HG03196 (cell line): ENCODE measurements around the gene ELMOD3.
"Not testable (repeated sequence)": the region's sequence is repeated elsewhere in the genome, so short reads cannot be mapped to it uniquely, and the experiment has no call there.

Experiments
- ATAC-seq: cut with Tn5 transposase; IDR thresholded peaks from one replicate; pipeline ENCODE4 v1.9.1; 2021; ENCODE audit not compliant: unreplicated experiment

ELMOD3 gene

GRCh38 chr2:85400541-85401463, 46.2 kb downstream of the ELMOD3 start:
- ATAC-seq, result no peak

- ATAC-seq, result no peak
Observed at GRCh38 chr2:85401464-85401805, 46.9 kb downstream of the ELMOD3 start.

- ATAC-seq, result no peak
Observed at GRCh38 chr2:85401844-85402243, 47.3 kb downstream of the ELMOD3 start.

GRCh38 chr2:85405201-85406059, 50.9 kb downstream of the ELMOD3 start:
- ATAC-seq, result peak; percentile 64

GRCh38 chr2:85409845-85410583, 55.4 kb downstream of the ELMOD3 start, which contains the start of gene CAPG:
Gene CAPG, minus strand, starts transcription at chr2:85410366. Its CDS starts 8,221 bp downstream, at chr2:85402145.
- ATAC-seq, result peak; percentile 38

- no peak for ATAC-seq
Observed at GRCh38 chr2:85410584-85411404, 56.2 kb downstream of the ELMOD3 start.

- ATAC-seq, result no peak
Observed at GRCh38 chr2:85411405-85411748, 56.8 kb downstream of the ELMOD3 start.

- no peak for ATAC-seq
Observed at GRCh38 chr2:85413592-85414420, 59.2 kb downstream of the ELMOD3 start.

- ATAC-seq, result not testable (repeated sequence)
Observed at GRCh38 chr2:85414421-85414759, 59.8 kb downstream of the ELMOD3 start.

GRCh38 chr2:85414761-85415553, 60.4 kb downstream of the ELMOD3 start:
- no peak for ATAC-seq

GRCh38 chr2:85415980-85416650, 61.5 kb downstream of the ELMOD3 start:
- ATAC-seq, result no peak

GRCh38 chr2:85418132-85419008, 63.8 kb downstream of the ELMOD3 start, which contains the start of gene SH2D6:
Gene SH2D6, plus strand, starts transcription at chr2:85418714. Its CDS starts 10,752 bp downstream, at chr2:85429466.
- ATAC-seq, result peak; percentile 78

GRCh38 chr2:85419009-85419675, 64.6 kb downstream of the ELMOD3 start:
- no peak for ATAC-seq

GRCh38 chr2:85420536-85421259, 66.1 kb downstream of the ELMOD3 start:
- ATAC-seq, result peak; percentile 47

- no peak for ATAC-seq
Observed at GRCh38 chr2:85421260-85422071, 66.9 kb downstream of the ELMOD3 start.
